Dermis microvascular lymphatic vessel endothelial cell (primary cell): ENCODE results near the gene BNC2. TPM values are rescaled to one million over a fixed set of nuclear protein-coding genes. Genes with fewer than 3 reads are reported as not detected.
A peak's percentile ranks its signal among the peaks of the same experiment; 100 is the strongest.

Experiments
- DNase-seq, 2 donors: peaks; one replicate each; pipeline versions ENCODE4 v3.0.0 to v3.0.0-alpha.2; 2010; ENCODE audit warnings: low read depth in 2 of 2
- total RNA-seq: library from RNA; depleted of rRNA; stranded (reverse); fragments of >200 nt; gene quantifications from 2 replicates; pipeline ENCODE4 v1.2.1, GENCODE V29; 2014

The BNC2 gene
- total RNA-seq, 1 donor from 2014 or later: 4.5 TPM

- DNase-seq: no peak
These were observed 54.5 kb downstream of the BNC2 start for GRCh38 chr9:16816011-16816410.

- DNase-seq: no peak
These were observed 55.4 kb downstream of the BNC2 start for GRCh38 chr9:16815079-16815478.

GRCh38 chr9:16813838-16814237 lies 56.6 kb downstream of the BNC2 start:
- no peak for DNase-seq

- no peak for DNase-seq
These were observed 58.3 kb downstream of the BNC2 start for GRCh38 chr9:16811987-16812685.

- no peak for DNase-seq
These were observed 60.4 kb downstream of the BNC2 start for GRCh38 chr9:16809912-16810610.

GRCh38 chr9:16806674-16807073 lies 63.8 kb downstream of the BNC2 start:
- no peak for DNase-seq

- DNase-seq: no peak
These were observed 66.8 kb downstream of the BNC2 start for GRCh38 chr9:16803648-16804047.

- DNase-seq: no peak
These were observed 68.5 kb downstream of the BNC2 start for GRCh38 chr9:16801871-16802466.

- no peak for DNase-seq
These were observed 74.1 kb downstream of the BNC2 start for GRCh38 chr9:16796304-16796825.

GRCh38 chr9:16794871-16795639 lies 75.4 kb downstream of the BNC2 start:
- DNase-seq: peak in 1 of 2 donors; percentile 44

- DNase-seq: no peak
These were observed 76.4 kb downstream of the BNC2 start for GRCh38 chr9:16794103-16794502.

- DNase-seq: peak in 1 of 2 donors; percentile 10
These were observed 82.7 kb downstream of the BNC2 start for GRCh38 chr9:16787724-16788123.

GRCh38 chr9:16784002-16784401 lies 86.5 kb downstream of the BNC2 start:
- DNase-seq: no peak

GRCh38 chr9:16782490-16782889 lies 88.0 kb downstream of the BNC2 start:
- no peak for DNase-seq

- DNase-seq: no peak
These were observed 95.1 kb downstream of the BNC2 start for GRCh38 chr9:16775330-16775729.

- no peak for DNase-seq
These were observed 96.9 kb downstream of the BNC2 start for GRCh38 chr9:16773617-16774016.

GRCh38 chr9:16773116-16773515 lies 97.4 kb downstream of the BNC2 start:
- no peak for DNase-seq

GRCh38 chr9:16771356-16771755 lies 99.1 kb downstream of the BNC2 start:
- DNase-seq: no peak

- no peak for DNase-seq
These were observed 101.2 kb downstream of the BNC2 start for GRCh38 chr9:16769291-16769690.

- no peak for DNase-seq
These were observed 101.7 kb downstream of the BNC2 start for GRCh38 chr9:16768816-16769215.

- DNase-seq: no peak
These were observed 103.1 kb downstream of the BNC2 start for GRCh38 chr9:16767366-16767765.

- DNase-seq: no peak
These were observed 106.5 kb downstream of the BNC2 start for GRCh38 chr9:16763946-16764345.
